HG02588 (cell line): Measurements from ENCODE around the gene SLC10A2.

Experiments used
- ATAC-seq: cut with Tn5 transposase; IDR thresholded peaks from one replicate; pipeline ENCODE4 v1.9.1; 2021; ENCODE audit warnings: mild to moderate bottlenecking, moderate library complexity; ENCODE audit not compliant: unreplicated experiment

The SLC10A2 gene

GRCh38 chr13:103055166-103055565 lies 11.1 kb downstream of the SLC10A2 start:
- no peak for ATAC-seq

- ATAC-seq: no peak
These were observed 19.5 kb downstream of the SLC10A2 start for GRCh38 chr13:103046676-103047075.

- no peak for ATAC-seq
These were observed 22.2 kb downstream of the SLC10A2 start for GRCh38 chr13:103044056-103044455.

GRCh38 chr13:103040006-103040405 lies 26.2 kb downstream of the SLC10A2 start:
- no peak for ATAC-seq

GRCh38 chr13:103039183-103039582 lies 27.0 kb downstream of the SLC10A2 start:
- ATAC-seq: no peak

GRCh38 chr13:103036268-103036667 lies 29.9 kb downstream of the SLC10A2 start:
- ATAC-seq: no peak

GRCh38 chr13:103033999-103034398 lies 32.2 kb downstream of the SLC10A2 start:
- no peak for ATAC-seq

- peak; percentile 86 for ATAC-seq
These were observed 34.8 kb downstream of the SLC10A2 start for GRCh38 chr13:103031332-103031873.

GRCh38 chr13:103030776-103031175 lies 35.4 kb downstream of the SLC10A2 start:
- ATAC-seq: no peak

GRCh38 chr13:103029798-103030197 lies 36.4 kb downstream of the SLC10A2 start:
- ATAC-seq: no peak

GRCh38 chr13:103022336-103022735 lies 43.9 kb downstream of the SLC10A2 start:
- no peak for ATAC-seq

- ATAC-seq: no peak
These were observed 47.7 kb downstream of the SLC10A2 start for GRCh38 chr13:103018556-103018955.

- ATAC-seq: no peak
These were observed 53.6 kb downstream of the SLC10A2 start for GRCh38 chr13:103012646-103013045.

GRCh38 chr13:103009051-103009840 lies 57.0 kb downstream of the SLC10A2 start:
- no peak for ATAC-seq

GRCh38 chr13:103007427-103007762 lies 58.8 kb downstream of the SLC10A2 start:
- peak; percentile 41 for ATAC-seq

- ATAC-seq: peak; percentile 96
These were observed 59.4 kb downstream of the SLC10A2 start for GRCh38 chr13:103006641-103007426.

GRCh38 chr13:103004661-103005345 lies 61.4 kb downstream of the SLC10A2 start:
- no peak for ATAC-seq

GRCh38 chr13:103003631-103004030 lies 62.6 kb downstream of the SLC10A2 start:
- no peak for ATAC-seq

- ATAC-seq: no peak
These were observed 63.9 kb downstream of the SLC10A2 start for GRCh38 chr13:103002279-103002678.

- no peak for ATAC-seq
These were observed 66.1 kb downstream of the SLC10A2 start for GRCh38 chr13:103000157-103000556.

- no peak for ATAC-seq
These were observed 66.7 kb downstream of the SLC10A2 start for GRCh38 chr13:102999499-102999898.
